Mesodermal cell (in vitro differentiated cells): ENCODE measurements around the gene SPATA3.
"Not testable (repeated sequence)": the region's sequence is repeated elsewhere in the genome, so short reads cannot be mapped to it uniquely, and the experiment has no call there.

Experiments used
- H3K27ac ChIP-seq: 2 replicates; pipeline ENCODE4 v1.7.0; 2013; ENCODE audit warnings: mild to moderate bottlenecking, low read depth, low read length, moderate library complexity; ENCODE audit not compliant: severe bottlenecking
- H3K36me3 ChIP-seq: 2 replicates; pipeline ENCODE4 v1.7.1; 2013; ENCODE audit warnings: mild to moderate bottlenecking, low read length, moderate library complexity; ENCODE audit not compliant: control insufficient read depth, insufficient read depth
- H3K4me1 ChIP-seq: one replicate; pipeline ENCODE4 v1.7.1; 2013; ENCODE audit warnings: mild to moderate bottlenecking, low read length; ENCODE audit not compliant: insufficient read depth, control insufficient read depth, poor library complexity, severe bottlenecking
- H3K4me3 ChIP-seq: 2 replicates; pipeline ENCODE4 v1.7.0; 2013; ENCODE audit warnings: low read length, control low read depth, mild to moderate bottlenecking; ENCODE audit not compliant: insufficient read depth, poor library complexity, severe bottlenecking; ENCODE audit errors: extremely low read depth
- H3K9me3 ChIP-seq: 2 replicates; pipeline ENCODE4 v1.7.1; 2013; ENCODE audit warnings: mild to moderate bottlenecking, low read length, moderate library complexity; ENCODE audit not compliant: control insufficient read depth
- WGBS, 2 experiments: methylation state at CpG; one replicate each; pipeline ENCODE4 v1.1.5; 2013; ENCODE audit warnings: missing lambda C conversion rate in 2 of 2; ENCODE audit not compliant: insufficient coverage in 2 of 2; 5-methylcytosine and 5-hydroxymethylcytosine counted together

The SPATA3 gene

GRCh38 chr2:230999477-230999876 lies 3.6 kb downstream of the SPATA3 start:
- H3K4me1 ChIP-seq, result no peaks in the 10 kb centered on the region
- WGBS, 2 experiments, result 86 to 88% methylated on average over 3 to 4 of the region's 4 CpGs
- no peak overlapping the region for H3K27ac ChIP-seq
- no peaks in the 10 kb centered on the region for H3K36me3 ChIP-seq
- no peak overlapping the region for H3K4me3 ChIP-seq
- H3K9me3 ChIP-seq, result no peaks in the 10 kb centered on the region

GRCh38 chr2:231000211-231000904 lies 4.4 kb downstream of the SPATA3 start:
- Histone ChIP-seq H3K36me3 (no peaks in the 10 kb centered on the region), H3K9me3 (no peaks in the 10 kb centered on the region), H3K27ac (no peak overlapping the region), H3K4me1 (no peaks in the 10 kb centered on the region), H3K4me3 (no peak overlapping the region)
- WGBS, 2 experiments, result 57 to 71% methylated on average over 23 of the region's 24 CpGs

- WGBS, 2 experiments, result 69 to 86% methylated on average over 4 to 5 of the region's 7 CpGs
- Histone ChIP-seq H3K36me3 (no peaks in the 10 kb centered on the region), H3K9me3 (no peaks in the 10 kb centered on the region), H3K4me3 (no peak overlapping the region), H3K27ac (no peak overlapping the region), H3K4me1 (no peaks in the 10 kb centered on the region)
Observed at GRCh38 chr2:231001036-231001435, 5.1 kb downstream of the SPATA3 start.

GRCh38 chr2:231001921-231002320 lies 6.0 kb downstream of the SPATA3 start:
- Histone ChIP-seq H3K36me3 (no peaks in the 10 kb centered on the region), H3K9me3 (no peaks in the 10 kb centered on the region), H3K4me1 (no peaks in the 10 kb centered on the region), H3K27ac (no peak overlapping the region), H3K4me3 (no peak overlapping the region)
- WGBS, 2 experiments, result 64 to 72% methylated on average over 3 of the region's 4 CpGs

GRCh38 chr2:231002641-231003040 lies 6.7 kb downstream of the SPATA3 start:
- no peaks in the 10 kb centered on the region for H3K36me3 ChIP-seq
- WGBS, 2 experiments, result 85 to 91% methylated on average over 7 to 8 of the region's 10 CpGs
- H3K4me3 ChIP-seq, result no peak overlapping the region
- no peak overlapping the region for H3K27ac ChIP-seq
- no peaks in the 10 kb centered on the region for H3K9me3 ChIP-seq
- no peaks in the 10 kb centered on the region for H3K4me1 ChIP-seq

GRCh38 chr2:231003186-231003585 lies 7.3 kb downstream of the SPATA3 start:
- WGBS, 2 experiments, result 89% methylated on average over 2 of the region's 2 CpGs; no CpG with 5 or more reads in 1 of the 2 experiments
- no peaks in the 10 kb centered on the region for H3K36me3 ChIP-seq
- H3K27ac ChIP-seq, result no peak overlapping the region
- no peaks in the 10 kb centered on the region for H3K4me1 ChIP-seq
- no peak overlapping the region for H3K4me3 ChIP-seq
- H3K9me3 ChIP-seq, result no peaks in the 10 kb centered on the region

- H3K4me1 ChIP-seq, result not testable (repeated sequence)
Observed at GRCh38 chr2:231004930-231005329, 9.0 kb downstream of the SPATA3 start.

GRCh38 chr2:231007286-231008098 lies 11.6 kb downstream of the SPATA3 start:
- 80 to 83% methylated on average over 8 of the region's 10 CpGs for WGBS, 2 experiments
- H3K27ac ChIP-seq, result no peak overlapping the region
- no peaks in the 10 kb centered on the region for H3K4me1 ChIP-seq
- H3K4me3 ChIP-seq, result no peak overlapping the region
- H3K9me3 ChIP-seq, result no peaks in the 10 kb centered on the region
- no peaks in the 10 kb centered on the region for H3K36me3 ChIP-seq

More at GRCh38 chr2:231004930-231005329, 9.0 kb downstream of the SPATA3 start:
- H3K4me3 ChIP-seq, H3K36me3 ChIP-seq, H3K9me3 ChIP-seq, H3K27ac ChIP-seq: not testable (repeated sequence)

GRCh38 chr2:231008131-231008530 lies 12.2 kb downstream of the SPATA3 start:
- H3K9me3 ChIP-seq, result no peaks in the 10 kb centered on the region
- no peak overlapping the region for H3K27ac ChIP-seq
- H3K4me1 ChIP-seq, result no peaks in the 10 kb centered on the region
- no peaks in the 10 kb centered on the region for H3K36me3 ChIP-seq
- WGBS, 2 experiments, result 85 to 100% methylated on average over 3 of the region's 6 CpGs
- no peak overlapping the region for H3K4me3 ChIP-seq

- Histone ChIP-seq H3K4me1 (no peaks in the 10 kb centered on the region), H3K36me3 (no peaks in the 10 kb centered on the region), H3K27ac (no peak overlapping the region), H3K4me3 (no peak overlapping the region), H3K9me3 (no peaks in the 10 kb centered on the region)
- 83 to 90% methylated on average over 7 to 11 of the region's 14 CpGs for WGBS, 2 experiments
Observed at GRCh38 chr2:231009236-231009919, 13.5 kb downstream of the SPATA3 start.
